ENCODE results near the gene FEN1.

FEN1 gene

GRCh38 chr11:61846362-61847020, 53.8 kb downstream of the FEN1 start:
- TF ChIP-seq ELF4 (IDR thresholded peaks at IDR 0.05) (no peak), FOXM1 (IDR thresholded peaks at IDR 0.05; ENCODE audit: borderline replicate concordance) (no peak), NFRKB (IDR thresholded peaks at IDR 0.05) (no peak), TARDBP (IDR thresholded peaks at IDR 0.05) (no peak), CTBP1 (IDR thresholded peaks at IDR 0.05; ENCODE audit: borderline replicate concordance) (no peak), FOXK2 (IDR thresholded peaks at IDR 0.05) (no peak), BHLHE40 (IDR thresholded peaks at IDR 0.05; ENCODE audit: borderline replicate concordance) (no peak)
- TF ChIP-seq, protein P1, sequence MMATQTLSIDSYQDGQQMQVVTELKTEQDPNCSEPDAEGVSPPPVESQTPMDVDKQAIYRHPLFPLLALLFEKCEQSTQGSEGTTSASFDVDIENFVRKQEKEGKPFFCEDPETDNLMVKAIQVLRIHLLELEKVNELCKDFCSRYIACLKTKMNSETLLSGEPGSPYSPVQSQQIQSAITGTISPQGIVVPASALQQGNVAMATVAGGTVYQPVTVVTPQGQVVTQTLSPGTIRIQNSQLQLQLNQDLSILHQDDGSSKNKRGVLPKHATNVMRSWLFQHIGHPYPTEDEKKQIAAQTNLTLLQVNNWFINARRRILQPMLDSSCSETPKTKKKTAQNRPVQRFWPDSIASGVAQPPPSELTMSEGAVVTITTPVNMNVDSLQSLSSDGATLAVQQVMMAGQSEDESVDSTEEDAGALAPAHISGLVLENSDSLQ (IDR thresholded peaks at IDR 0.05) = no peak
- ChIA-PET CTCF (interaction anchor here (1.3 kb wide), 1 partner anchor 262 kb away, joined by 4 read pairs; no protein-coding TSS in a partner anchor), POLR2A (no interaction called here)
- no peak for DNase-seq (ENCODE audit: extremely low spot score)
